C4-2B (cell line): Measurements from ENCODE around the gene ABCF2.

Experiments
- H3K27ac ChIP-seq: fragments of 450-650 bp; 2 replicates; pipeline ENCODE4 v1.5.1; 2017
- ZFX ChIP-seq: fragments of 450-650 bp; IDR thresholded peaks from 2 replicates; pipeline ENCODE4 v1.6.1; 2017
- TF ChIP-seq, protein P1 (sequence below): fragments of 450-650 bp; conservative IDR thresholded peaks from 2 replicates; pipeline ENCODE4 v1.5.1; 2017; ENCODE audit warnings: mild to moderate bottlenecking

Gene ABCF2

DNA sequence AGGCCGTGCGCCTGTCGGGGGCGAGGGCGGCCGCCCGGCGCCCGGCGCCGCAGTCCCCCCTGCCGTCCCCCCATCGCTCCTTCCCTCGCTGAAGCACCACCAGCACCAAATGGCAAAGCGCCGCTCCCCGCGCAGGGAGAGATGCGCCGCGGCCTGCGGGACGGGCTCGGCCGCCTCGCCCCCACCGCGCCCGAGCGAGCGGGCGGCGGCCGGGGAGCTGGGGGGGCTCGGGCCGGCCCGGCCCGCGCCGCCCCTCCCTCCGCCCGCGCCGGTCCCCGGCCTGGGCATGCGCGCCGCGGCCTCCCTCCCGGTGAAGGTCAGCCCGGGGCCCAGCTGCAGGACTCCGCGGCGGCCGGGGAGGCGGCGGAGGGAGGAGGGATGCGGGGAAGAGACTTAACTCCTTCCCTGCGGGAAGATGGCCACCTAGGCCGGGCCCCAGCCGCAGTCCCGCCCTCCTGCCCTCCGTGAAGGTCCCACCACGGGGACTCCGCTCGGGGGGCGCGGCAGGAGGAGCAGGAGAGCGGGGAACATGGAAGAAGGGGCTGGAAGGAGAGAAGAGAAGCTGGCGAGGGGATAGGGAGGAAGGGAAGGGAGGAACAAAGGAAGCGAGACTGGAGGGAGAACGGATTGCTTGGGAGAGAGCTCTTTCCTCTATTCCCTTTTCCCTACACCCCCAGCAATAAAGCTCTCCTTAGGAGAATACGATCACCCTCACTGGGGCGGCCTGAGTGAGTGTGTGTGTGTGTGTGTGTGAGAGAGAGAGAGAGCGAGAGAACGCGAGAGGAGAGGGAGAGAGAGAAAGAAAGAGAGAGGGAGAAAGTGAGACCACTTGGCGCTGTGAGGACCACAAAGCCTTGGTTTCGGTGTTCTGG lies 24.9 kb upstream of the ABCF2 start:
- peak overlapping the region; percentile 57 for H3K27ac ChIP-seq
- TF ChIP-seq ZFX, result peak; percentile 80; the same call in 1 of the 2 replicates
- TF ChIP-seq, protein P1, sequence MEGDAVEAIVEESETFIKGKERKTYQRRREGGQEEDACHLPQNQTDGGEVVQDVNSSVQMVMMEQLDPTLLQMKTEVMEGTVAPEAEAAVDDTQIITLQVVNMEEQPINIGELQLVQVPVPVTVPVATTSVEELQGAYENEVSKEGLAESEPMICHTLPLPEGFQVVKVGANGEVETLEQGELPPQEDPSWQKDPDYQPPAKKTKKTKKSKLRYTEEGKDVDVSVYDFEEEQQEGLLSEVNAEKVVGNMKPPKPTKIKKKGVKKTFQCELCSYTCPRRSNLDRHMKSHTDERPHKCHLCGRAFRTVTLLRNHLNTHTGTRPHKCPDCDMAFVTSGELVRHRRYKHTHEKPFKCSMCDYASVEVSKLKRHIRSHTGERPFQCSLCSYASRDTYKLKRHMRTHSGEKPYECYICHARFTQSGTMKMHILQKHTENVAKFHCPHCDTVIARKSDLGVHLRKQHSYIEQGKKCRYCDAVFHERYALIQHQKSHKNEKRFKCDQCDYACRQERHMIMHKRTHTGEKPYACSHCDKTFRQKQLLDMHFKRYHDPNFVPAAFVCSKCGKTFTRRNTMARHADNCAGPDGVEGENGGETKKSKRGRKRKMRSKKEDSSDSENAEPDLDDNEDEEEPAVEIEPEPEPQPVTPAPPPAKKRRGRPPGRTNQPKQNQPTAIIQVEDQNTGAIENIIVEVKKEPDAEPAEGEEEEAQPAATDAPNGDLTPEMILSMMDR, result no peak

DNA sequence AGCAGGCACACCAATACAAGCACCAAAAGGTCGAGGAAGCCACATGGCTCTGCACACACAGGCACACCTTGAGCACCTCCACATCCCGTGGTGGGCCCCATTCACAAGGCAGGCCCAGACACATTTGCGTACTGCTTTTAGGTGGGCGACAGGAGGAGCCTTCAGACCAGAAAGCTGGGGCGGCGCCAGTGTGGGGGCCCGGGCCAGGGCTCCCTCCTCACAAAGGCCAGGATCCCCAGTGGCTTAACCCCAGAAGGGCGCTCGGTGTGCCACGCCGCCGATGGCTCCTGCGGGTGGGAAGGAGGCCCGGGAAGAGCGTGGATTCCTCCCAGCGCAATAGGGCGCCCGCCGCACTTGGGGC lies 24.3 kb upstream of the ABCF2 start:
- H3K27ac ChIP-seq, result peak overlapping the region; percentile 57
- TF ChIP-seq ZFX, result no peak
- TF ChIP-seq, protein P1, result no peak

DNA sequence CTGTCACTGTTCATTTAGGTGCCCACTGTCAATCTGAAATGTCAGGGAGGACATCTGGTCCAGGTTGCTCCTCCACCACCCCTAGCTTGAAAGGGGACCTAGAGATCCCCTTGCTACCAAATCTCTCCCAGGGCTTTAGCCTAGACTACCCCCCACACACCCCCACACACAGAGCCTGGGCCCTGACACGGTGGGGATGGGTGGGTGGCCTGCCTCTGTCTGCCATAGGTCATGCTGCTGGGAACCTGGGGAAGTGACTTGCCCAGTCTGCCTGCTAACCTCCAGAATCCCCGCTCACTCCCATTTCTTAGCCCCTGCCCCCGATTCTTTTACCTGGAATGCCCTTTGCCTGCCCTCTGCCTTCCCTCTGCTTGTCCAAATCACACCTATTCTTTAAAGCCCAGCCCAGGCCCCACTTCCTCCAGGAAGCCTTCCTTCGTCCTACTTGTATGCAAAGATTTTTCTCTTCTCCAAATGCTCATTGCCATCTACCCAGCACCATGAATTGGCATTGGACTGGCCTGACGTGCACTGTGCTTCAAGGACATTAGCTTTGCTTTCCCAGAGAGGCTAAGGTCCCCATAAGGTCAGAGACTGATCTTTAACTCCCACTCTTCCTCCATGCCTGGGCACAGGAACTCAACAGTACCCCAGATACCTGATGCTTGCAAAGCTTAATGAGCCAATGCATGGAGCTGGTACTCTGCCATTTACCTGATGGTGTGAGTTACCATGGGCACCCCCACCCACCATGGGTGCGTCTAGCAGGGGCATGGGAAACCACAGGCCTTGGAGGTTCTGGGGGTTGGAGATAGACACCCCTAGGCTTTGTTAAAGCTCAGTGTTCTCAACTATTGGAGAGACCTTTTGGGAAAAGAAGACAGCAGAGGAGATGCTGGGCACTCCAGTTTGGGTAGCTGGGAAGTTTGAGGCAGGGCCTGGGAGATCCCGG lies 23.5 kb upstream of the ABCF2 start:
- no peak for TF ChIP-seq ZFX
- TF ChIP-seq, protein P1, result no peak
- peak overlapping the region; percentile 77; the same call in 1 of the 2 replicates for H3K27ac ChIP-seq

DNA sequence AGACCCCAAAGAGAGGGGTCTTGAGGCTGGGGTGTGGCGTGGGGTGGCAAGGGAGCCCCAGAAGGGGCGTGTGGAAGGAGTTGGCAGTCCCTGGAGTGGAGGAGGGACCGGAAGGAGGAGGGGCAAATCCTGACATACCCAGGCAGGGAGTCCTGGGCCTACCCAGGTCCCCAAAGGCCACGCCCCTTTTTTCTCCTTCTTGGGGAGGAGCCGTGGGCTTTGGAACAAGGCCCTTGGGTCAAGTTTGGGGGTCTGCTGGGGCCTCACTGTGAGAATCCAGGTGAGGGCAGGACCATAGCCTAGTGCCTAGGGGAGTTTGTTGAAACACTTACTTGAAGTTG lies 22.7 kb upstream of the ABCF2 start:
- TF ChIP-seq, protein P1, result no peak
- TF ChIP-seq ZFX, result no peak
- peak overlapping the region; percentile 77 for H3K27ac ChIP-seq

DNA sequence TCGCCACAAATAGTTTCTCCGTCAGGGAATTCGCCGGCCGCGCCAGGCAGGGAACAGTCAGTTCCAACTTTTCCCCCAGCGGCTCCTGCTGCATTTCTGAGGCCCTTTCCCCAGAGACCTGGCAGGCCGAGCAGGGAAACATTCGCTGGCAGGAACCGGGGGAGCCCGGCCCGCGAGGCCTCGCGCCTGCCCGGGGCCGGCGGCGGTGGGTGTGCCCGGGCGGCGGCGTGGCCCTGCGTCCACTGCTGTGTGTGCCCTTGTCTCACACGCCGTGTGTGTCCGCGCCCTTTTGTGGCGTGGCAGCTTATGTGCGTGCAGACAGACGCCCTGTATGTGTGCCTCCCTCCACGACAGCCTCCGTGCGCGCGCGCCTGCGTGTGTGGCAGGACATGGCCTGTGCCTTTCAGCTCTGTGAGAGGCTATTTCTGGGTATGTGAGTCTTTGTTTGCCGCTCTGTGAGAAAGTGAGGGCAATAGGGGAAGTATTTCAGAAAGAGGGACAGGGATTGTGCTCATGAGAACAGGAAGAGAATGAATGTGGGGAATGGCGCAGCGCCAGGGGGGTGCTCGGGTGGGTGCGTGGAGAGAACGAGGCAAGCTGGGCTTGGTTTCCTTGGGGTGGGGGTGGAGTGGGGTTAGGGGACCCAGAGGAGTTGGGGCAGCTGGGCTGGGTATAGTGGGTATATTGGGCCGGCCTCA lies 22.2 kb upstream of the ABCF2 start:
- TF ChIP-seq, protein P1, result no peak
- peak; percentile 96 for TF ChIP-seq ZFX
- peak overlapping the region; percentile 77 for H3K27ac ChIP-seq

DNA sequence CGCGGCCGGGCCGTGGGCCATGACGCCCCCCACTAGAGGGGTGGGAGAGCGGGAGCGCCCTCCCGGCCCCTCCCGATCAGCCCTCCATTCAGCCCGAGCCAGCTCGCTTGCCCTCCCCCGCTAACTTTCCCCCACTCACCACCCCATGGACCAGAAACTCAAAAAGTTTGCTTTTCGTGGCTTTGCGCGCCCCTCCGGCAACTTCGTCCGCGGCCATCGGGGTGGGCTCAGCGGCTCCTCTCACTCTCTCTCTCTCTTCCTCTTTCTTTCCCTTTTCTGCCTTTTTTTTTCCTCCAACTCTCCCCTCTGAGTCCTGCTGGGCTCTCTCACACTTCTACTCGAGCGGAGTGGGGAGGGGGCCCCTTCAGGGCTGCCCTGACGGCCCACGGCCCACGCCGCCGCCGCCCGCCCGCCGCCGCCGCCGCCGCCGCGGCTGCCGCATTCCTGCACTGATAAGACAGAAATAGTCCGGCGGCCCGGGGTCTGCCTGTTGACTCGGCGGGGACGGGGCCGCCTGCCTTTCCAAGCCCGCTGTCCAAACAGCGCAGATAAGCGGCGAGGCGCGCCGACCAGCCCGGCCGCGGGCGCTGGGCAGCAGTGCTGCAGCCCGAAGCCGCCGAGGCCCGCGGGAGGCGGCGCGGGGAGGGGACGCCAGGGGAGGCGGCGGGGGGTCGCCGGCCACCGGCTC lies 21.5 kb upstream of the ABCF2 start, which contains the start of gene SMARCD3:
Gene SMARCD3 (minus strand): TSS at position 349 of the 688 bp plus-strand sequence. CDS start 132 bp downstream, at position 217.
- H3K27ac ChIP-seq, result peak within 1 kb of the TSS; percentile 77
- TF ChIP-seq ZFX, result no peak; the same call in 1 of the 2 replicates
- TF ChIP-seq, protein P1, result no peak
